WTC11 (cell line): ENCODE data around the gene CAPN9. TPM values are rescaled to one million over a fixed set of nuclear protein-coding genes. Genes with fewer than 3 reads are reported as not detected.

Source experiments
- ATAC-seq: fragments of 200-7000 bp; cut with Tn5 transposase; 2 replicates; pipeline ENCODE4 v1.10.0; 2021; ENCODE audit warnings: mild to moderate bottlenecking, moderate library complexity
- CTCF ChIA-PET: fragments of 300-600 bp; sonication (Branson Sonifier 250); formaldehyde crosslinking; loops from one replicate; lab custom pipeline; 2021; ENCODE audit warnings: antibody characterized with exemption; lab: Charles Lee
- POLR2A ChIA-PET: fragments of 350-600 bp; sonication (Branson Sonifier 250); formaldehyde crosslinking; loops from one replicate; lab custom pipeline; 2021; ENCODE audit warnings: antibody characterized with exemption; lab: Charles Lee
- DNase-seq: peaks from one replicate; pipeline ENCODE4 v3.0.0; 2021; ENCODE audit warnings: low spot score
- H3K27ac Mint-ChIP-seq: 2 replicates; pipeline ENCODE4 v1.8.0; 2021; ENCODE audit warnings: mixed read lengths
- H3K27me3 Mint-ChIP-seq: 2 replicates; pipeline ENCODE4 v1.8.0; 2021; ENCODE audit warnings: low read depth, mild to moderate bottlenecking, moderate library complexity, mixed read lengths
- H3K36me3 Mint-ChIP-seq: 2 replicates; pipeline ENCODE4 v1.8.0; 2021; ENCODE audit warnings: mixed read lengths
- H3K4me1 Mint-ChIP-seq: 2 replicates; pipeline ENCODE4 v1.8.0; 2022; ENCODE audit warnings: mixed read lengths
- H3K4me3 Mint-ChIP-seq: 2 replicates; pipeline ENCODE4 v1.8.0; 2021; ENCODE audit warnings: mild to moderate bottlenecking, moderate library complexity, mixed read lengths
- H3K9me3 Mint-ChIP-seq: 2 replicates; pipeline ENCODE4 v1.8.0; 2021; ENCODE audit warnings: mixed read lengths
- CBFB ChIP-seq: sonication (generic); formaldehyde crosslinking; IDR thresholded peaks from 2 replicates; pipeline ENCODE4 v1.8.1; 2022; ENCODE audit warnings: mild to moderate bottlenecking, low read depth, missing genetic modification reagents
- EMX1 ChIP-seq: fragments of 250-450 bp; sonication (Bioruptor Pico); IDR thresholded peaks from 2 replicates; pipeline ENCODE4 v1.8.0; 2021; ENCODE audit warnings: mild to moderate bottlenecking
- FOXK1 ChIP-seq: sonication (generic); formaldehyde crosslinking; IDR thresholded peaks from 2 replicates; pipeline ENCODE4 v1.8.0; 2022; ENCODE audit warnings: mild to moderate bottlenecking, moderate library complexity, missing genetic modification reagents
- GRHL2 ChIP-seq: fragments of 250-450 bp; sonication (Bioruptor Pico); IDR thresholded peaks from 2 replicates; pipeline ENCODE4 v1.8.0; 2022; ENCODE audit warnings: mild to moderate bottlenecking, moderate library complexity; ENCODE audit not compliant: insufficient replicate concordance, severe bottlenecking
- IRF2 ChIP-seq: sonication (generic); formaldehyde crosslinking; IDR thresholded peaks from 2 replicates; pipeline ENCODE4 v1.8.0; 2022; ENCODE audit warnings: low read depth, missing genetic modification reagents, borderline replicate concordance
- MXD4 ChIP-seq: fragments of 250-450 bp; sonication (Bioruptor Pico); IDR thresholded peaks from 2 replicates; pipeline ENCODE4 v1.8.0; 2021; ENCODE audit warnings: mild to moderate bottlenecking, moderate library complexity, borderline replicate concordance
- NR1H2 ChIP-seq: sonication (generic); formaldehyde crosslinking; IDR thresholded peaks from 2 replicates; pipeline ENCODE4 v1.9.0; 2021; ENCODE audit warnings: mild to moderate bottlenecking, moderate library complexity, missing genetic modification reagents
- PRRX2 ChIP-seq: fragments of 250-450 bp; sonication (Bioruptor Pico); IDR thresholded peaks from 2 replicates; pipeline ENCODE4 v1.8.0; 2021; ENCODE audit warnings: mild to moderate bottlenecking
- SMAD4 ChIP-seq: sonication (generic); formaldehyde crosslinking; IDR thresholded peaks from 2 replicates; pipeline ENCODE4 v1.8.0; 2022; ENCODE audit warnings: mild to moderate bottlenecking, missing genetic modification reagents
- ZNF138 ChIP-seq: sonication (generic); formaldehyde crosslinking; conservative IDR thresholded peaks from 2 replicates; pipeline ENCODE4 v1.8.1; 2022; ENCODE audit warnings: mild to moderate bottlenecking, moderate library complexity, missing genetic modification reagents
- ZNF232 ChIP-seq: sonication (generic); formaldehyde crosslinking; IDR thresholded peaks from 2 replicates; pipeline ENCODE4 v1.8.0; 2022; ENCODE audit warnings: mild to moderate bottlenecking, missing genetic modification reagents
- ZNF263 ChIP-seq: sonication (generic); formaldehyde crosslinking; IDR thresholded peaks from 2 replicates; pipeline ENCODE4 v1.8.1; 2022; ENCODE audit warnings: low read depth, mild to moderate bottlenecking, moderate library complexity, missing genetic modification reagents
- ZNF396 ChIP-seq: fragments of 250-450 bp; sonication (Bioruptor Pico); IDR thresholded peaks from 2 replicates; pipeline ENCODE4 v1.8.0; 2021; ENCODE audit warnings: mild to moderate bottlenecking, moderate library complexity, borderline replicate concordance
- total RNA-seq: library from RNA; stranded (reverse); gene quantifications from 3 replicates; pipeline ENCODE4 v1.2.3, GENCODE V29; 2021
- TF ChIP-seq, protein P1 (sequence below): sonication (generic); formaldehyde crosslinking; IDR thresholded peaks from 2 replicates; pipeline ENCODE4 v1.8.1; 2023; ENCODE audit warnings: mild to moderate bottlenecking, missing genetic modification reagents, moderate library complexity
- TF ChIP-seq, protein P2 (sequence below): sonication (generic); formaldehyde crosslinking; IDR thresholded peaks from 2 replicates; pipeline ENCODE4 v1.8.1; 2022; ENCODE audit warnings: mild to moderate bottlenecking, moderate library complexity, missing genetic modification reagents
- TF ChIP-seq, protein P3 (sequence below): sonication (generic); formaldehyde crosslinking; IDR thresholded peaks from 2 replicates; pipeline ENCODE4 v1.8.0; 2022; ENCODE audit warnings: missing genetic modification reagents
- TF ChIP-seq, protein P4 (sequence below): sonication (generic); formaldehyde crosslinking; IDR thresholded peaks from 2 replicates; pipeline ENCODE4 v1.8.1; 2023; ENCODE audit warnings: mild to moderate bottlenecking, missing genetic modification reagents, borderline replicate concordance
- TF ChIP-seq, protein P5 (sequence below): sonication (generic); formaldehyde crosslinking; IDR thresholded peaks from 2 replicates; pipeline ENCODE4 v1.8.1; 2022; ENCODE audit warnings: mild to moderate bottlenecking, missing genetic modification reagents, moderate library complexity, borderline replicate concordance
- TF ChIP-seq, protein P6 (sequence below): sonication (generic); formaldehyde crosslinking; IDR thresholded peaks from 2 replicates; pipeline ENCODE4 v1.8.0; 2023; ENCODE audit warnings: missing genetic modification reagents, mild to moderate bottlenecking, borderline replicate concordance
- TF ChIP-seq, protein P7 (sequence below): sonication (generic); formaldehyde crosslinking; conservative IDR thresholded peaks from 2 replicates; pipeline ENCODE4 v1.8.1; 2022; ENCODE audit warnings: mild to moderate bottlenecking, missing genetic modification reagents

Gene CAPN9
- total RNA-seq, 1 experiment from 2014 or later, result not detected

DNA sequence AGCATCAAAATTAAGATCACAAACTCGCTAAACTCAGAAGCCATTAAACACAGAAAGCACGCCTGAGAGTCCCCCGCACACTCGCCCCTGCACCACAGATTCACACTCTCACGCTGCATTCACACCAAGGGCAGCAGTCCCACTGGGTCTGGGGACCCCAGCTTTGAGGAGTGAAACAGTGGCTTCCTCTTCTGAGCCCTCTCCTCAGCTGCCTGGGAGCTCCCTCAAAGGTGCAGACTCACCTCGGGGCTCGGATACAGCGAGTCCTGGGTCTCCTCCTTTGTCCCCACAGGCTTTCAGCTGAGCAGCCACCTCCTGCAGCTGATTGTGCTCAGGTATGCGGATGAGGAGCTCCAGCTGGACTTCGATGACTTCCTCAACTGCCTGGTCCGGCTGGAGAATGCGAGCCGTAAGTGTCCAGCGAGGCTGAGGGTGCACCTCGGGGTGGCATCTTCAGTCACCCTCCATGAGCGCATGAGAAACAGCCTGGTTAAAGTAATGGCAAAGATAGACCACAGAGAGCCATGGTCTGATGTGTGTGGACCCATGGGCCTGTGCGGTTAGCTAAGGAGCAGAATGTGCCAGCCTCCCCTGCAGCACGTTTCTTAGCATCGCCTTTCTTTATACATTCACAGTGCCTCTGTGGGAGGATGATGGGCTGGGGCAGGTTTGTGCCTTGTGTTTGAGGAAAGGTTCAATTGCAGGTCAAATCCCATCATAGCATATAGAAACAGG, 47.9 kb downstream of the CAPN9 start (continued):
- TF ChIP-seq, protein P1, sequence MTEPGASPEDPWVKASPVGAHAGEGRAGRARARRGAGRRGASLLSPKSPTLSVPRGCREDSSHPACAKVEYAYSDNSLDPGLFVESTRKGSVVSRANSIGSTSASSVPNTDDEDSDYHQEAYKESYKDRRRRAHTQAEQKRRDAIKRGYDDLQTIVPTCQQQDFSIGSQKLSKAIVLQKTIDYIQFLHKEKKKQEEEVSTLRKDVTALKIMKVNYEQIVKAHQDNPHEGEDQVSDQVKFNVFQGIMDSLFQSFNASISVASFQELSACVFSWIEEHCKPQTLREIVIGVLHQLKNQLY, result no peak
- TF ChIP-seq CBFB (CRISPR knock-in tag), result no peak
- no peak for TF ChIP-seq PRRX2 (CRISPR knock-in tag)
- no peak for TF ChIP-seq NR1H2
- no peak for TF ChIP-seq GRHL2 (CRISPR knock-in tag)
- TF ChIP-seq MXD4, result no peak
- TF ChIP-seq, protein P2, sequence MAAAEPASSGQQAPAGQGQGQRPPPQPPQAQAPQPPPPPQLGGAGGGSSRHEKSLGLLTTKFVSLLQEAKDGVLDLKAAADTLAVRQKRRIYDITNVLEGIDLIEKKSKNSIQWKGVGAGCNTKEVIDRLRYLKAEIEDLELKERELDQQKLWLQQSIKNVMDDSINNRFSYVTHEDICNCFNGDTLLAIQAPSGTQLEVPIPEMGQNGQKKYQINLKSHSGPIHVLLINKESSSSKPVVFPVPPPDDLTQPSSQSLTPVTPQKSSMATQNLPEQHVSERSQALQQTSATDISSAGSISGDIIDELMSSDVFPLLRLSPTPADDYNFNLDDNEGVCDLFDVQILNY (CRISPR knock-in tag), result no peak

DNA sequence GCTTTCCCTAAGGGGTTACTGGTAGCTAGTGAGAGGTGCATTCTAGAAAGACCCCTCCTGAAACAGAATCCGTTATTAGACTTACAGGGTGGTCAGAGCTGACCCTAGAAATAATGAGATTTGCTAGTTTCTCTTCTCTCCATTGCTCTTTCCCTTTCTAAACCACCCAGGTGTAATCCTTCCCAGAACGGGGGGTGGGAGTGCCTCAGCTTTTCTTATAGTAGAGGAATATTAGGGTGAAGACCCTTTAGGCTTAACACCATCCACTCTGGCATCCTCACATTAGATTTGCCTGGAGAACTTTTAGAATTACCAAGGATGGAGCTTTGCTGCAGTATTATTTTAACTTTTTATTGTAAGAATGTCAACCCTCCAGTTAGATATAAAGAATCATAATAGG, 49.4 kb downstream of the CAPN9 start:
- no peak overlapping the region for H3K4me3 Mint-ChIP-seq
- no peak for DNase-seq
- ChIA-PET CTCF (interaction anchor here (0.9 to 1.6 kb wide), 3 partner anchors 106 to 414 kb away, joined by 3 to 4 read pairs (median 3); no protein-coding TSS in a partner anchor), POLR2A (no interaction called here)
- no peak overlapping the region for H3K27ac Mint-ChIP-seq
- peaks cover 59% of the 10 kb centered on the region for H3K27me3 Mint-ChIP-seq
- no peaks in the 10 kb centered on the region for H3K36me3 Mint-ChIP-seq
- no peaks in the 10 kb centered on the region for H3K4me1 Mint-ChIP-seq
- no peaks in the 10 kb centered on the region for H3K9me3 Mint-ChIP-seq
- ATAC-seq, result no peak
- TF ChIP-seq, protein P3, sequence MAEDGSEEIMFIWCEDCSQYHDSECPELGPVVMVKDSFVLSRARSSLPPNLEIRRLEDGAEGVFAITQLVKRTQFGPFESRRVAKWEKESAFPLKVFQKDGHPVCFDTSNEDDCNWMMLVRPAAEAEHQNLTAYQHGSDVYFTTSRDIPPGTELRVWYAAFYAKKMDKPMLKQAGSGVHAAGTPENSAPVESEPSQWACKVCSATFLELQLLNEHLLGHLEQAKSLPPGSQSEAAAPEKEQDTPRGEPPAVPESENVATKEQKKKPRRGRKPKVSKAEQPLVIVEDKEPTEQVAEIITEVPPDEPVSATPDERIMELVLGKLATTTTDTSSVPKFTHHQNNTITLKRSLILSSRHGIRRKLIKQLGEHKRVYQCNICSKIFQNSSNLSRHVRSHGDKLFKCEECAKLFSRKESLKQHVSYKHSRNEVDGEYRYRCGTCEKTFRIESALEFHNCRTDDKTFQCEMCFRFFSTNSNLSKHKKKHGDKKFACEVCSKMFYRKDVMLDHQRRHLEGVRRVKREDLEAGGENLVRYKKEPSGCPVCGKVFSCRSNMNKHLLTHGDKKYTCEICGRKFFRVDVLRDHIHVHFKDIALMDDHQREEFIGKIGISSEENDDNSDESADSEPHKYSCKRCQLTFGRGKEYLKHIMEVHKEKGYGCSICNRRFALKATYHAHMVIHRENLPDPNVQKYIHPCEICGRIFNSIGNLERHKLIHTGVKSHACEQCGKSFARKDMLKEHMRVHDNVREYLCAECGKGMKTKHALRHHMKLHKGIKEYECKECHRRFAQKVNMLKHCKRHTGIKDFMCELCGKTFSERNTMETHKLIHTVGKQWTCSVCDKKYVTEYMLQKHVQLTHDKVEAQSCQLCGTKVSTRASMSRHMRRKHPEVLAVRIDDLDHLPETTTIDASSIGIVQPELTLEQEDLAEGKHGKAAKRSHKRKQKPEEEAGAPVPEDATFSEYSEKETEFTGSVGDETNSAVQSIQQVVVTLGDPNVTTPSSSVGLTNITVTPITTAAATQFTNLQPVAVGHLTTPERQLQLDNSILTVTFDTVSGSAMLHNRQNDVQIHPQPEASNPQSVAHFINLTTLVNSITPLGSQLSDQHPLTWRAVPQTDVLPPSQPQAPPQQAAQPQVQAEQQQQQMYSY (CRISPR knock-in tag), result no peak
- TF ChIP-seq EMX1 (CRISPR knock-in tag) (no peak), ZNF138 (no peak), NR1H2 (no peak), CBFB (CRISPR knock-in tag) (no peak), ZNF232 (CRISPR knock-in tag) (no peak), ZNF263 (CRISPR knock-in tag) (no peak), SMAD4 (CRISPR knock-in tag) (no peak), IRF2 (no peak), ZNF396 (no peak), FOXK1 (CRISPR knock-in tag) (no peak)
- TF ChIP-seq, protein P4, sequence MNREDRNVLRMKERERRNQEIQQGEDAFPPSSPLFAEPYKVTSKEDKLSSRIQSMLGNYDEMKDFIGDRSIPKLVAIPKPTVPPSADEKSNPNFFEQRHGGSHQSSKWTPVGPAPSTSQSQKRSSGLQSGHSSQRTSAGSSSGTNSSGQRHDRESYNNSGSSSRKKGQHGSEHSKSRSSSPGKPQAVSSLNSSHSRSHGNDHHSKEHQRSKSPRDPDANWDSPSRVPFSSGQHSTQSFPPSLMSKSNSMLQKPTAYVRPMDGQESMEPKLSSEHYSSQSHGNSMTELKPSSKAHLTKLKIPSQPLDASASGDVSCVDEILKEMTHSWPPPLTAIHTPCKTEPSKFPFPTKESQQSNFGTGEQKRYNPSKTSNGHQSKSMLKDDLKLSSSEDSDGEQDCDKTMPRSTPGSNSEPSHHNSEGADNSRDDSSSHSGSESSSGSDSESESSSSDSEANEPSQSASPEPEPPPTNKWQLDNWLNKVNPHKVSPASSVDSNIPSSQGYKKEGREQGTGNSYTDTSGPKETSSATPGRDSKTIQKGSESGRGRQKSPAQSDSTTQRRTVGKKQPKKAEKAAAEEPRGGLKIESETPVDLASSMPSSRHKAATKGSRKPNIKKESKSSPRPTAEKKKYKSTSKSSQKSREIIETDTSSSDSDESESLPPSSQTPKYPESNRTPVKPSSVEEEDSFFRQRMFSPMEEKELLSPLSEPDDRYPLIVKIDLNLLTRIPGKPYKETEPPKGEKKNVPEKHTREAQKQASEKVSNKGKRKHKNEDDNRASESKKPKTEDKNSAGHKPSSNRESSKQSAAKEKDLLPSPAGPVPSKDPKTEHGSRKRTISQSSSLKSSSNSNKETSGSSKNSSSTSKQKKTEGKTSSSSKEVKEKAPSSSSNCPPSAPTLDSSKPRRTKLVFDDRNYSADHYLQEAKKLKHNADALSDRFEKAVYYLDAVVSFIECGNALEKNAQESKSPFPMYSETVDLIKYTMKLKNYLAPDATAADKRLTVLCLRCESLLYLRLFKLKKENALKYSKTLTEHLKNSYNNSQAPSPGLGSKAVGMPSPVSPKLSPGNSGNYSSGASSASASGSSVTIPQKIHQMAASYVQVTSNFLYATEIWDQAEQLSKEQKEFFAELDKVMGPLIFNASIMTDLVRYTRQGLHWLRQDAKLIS (CRISPR knock-in tag), result no peak
- TF ChIP-seq, protein P5, sequence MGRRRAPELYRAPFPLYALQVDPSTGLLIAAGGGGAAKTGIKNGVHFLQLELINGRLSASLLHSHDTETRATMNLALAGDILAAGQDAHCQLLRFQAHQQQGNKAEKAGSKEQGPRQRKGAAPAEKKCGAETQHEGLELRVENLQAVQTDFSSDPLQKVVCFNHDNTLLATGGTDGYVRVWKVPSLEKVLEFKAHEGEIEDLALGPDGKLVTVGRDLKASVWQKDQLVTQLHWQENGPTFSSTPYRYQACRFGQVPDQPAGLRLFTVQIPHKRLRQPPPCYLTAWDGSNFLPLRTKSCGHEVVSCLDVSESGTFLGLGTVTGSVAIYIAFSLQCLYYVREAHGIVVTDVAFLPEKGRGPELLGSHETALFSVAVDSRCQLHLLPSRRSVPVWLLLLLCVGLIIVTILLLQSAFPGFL (CRISPR knock-in tag), result no peak
- TF ChIP-seq, protein P6, sequence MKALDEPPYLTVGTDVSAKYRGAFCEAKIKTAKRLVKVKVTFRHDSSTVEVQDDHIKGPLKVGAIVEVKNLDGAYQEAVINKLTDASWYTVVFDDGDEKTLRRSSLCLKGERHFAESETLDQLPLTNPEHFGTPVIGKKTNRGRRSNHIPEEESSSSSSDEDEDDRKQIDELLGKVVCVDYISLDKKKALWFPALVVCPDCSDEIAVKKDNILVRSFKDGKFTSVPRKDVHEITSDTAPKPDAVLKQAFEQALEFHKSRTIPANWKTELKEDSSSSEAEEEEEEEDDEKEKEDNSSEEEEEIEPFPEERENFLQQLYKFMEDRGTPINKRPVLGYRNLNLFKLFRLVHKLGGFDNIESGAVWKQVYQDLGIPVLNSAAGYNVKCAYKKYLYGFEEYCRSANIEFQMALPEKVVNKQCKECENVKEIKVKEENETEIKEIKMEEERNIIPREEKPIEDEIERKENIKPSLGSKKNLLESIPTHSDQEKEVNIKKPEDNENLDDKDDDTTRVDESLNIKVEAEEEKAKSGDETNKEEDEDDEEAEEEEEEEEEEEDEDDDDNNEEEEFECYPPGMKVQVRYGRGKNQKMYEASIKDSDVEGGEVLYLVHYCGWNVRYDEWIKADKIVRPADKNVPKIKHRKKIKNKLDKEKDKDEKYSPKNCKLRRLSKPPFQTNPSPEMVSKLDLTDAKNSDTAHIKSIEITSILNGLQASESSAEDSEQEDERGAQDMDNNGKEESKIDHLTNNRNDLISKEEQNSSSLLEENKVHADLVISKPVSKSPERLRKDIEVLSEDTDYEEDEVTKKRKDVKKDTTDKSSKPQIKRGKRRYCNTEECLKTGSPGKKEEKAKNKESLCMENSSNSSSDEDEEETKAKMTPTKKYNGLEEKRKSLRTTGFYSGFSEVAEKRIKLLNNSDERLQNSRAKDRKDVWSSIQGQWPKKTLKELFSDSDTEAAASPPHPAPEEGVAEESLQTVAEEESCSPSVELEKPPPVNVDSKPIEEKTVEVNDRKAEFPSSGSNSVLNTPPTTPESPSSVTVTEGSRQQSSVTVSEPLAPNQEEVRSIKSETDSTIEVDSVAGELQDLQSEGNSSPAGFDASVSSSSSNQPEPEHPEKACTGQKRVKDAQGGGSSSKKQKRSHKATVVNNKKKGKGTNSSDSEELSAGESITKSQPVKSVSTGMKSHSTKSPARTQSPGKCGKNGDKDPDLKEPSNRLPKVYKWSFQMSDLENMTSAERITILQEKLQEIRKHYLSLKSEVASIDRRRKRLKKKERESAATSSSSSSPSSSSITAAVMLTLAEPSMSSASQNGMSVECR (CRISPR knock-in tag), result no peak
- TF ChIP-seq, protein P7, sequence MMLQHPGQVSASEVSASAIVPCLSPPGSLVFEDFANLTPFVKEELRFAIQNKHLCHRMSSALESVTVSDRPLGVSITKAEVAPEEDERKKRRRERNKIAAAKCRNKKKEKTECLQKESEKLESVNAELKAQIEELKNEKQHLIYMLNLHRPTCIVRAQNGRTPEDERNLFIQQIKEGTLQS (CRISPR knock-in tag), result no peak
